DOHH2 (cell line): ENCODE results near the gene COPS9.
A peak's percentile ranks its signal among the peaks of the same experiment; 100 is the strongest.

Source experiments
- H3F3A ChIP-seq: fragments of 200-600 bp; sonication (generic), shearing (Covaris generic); 2 replicates; pipeline ENCODE4 v1.6.0; 2016; ENCODE audit warnings: antibody characterized with exemption, mild to moderate bottlenecking; ENCODE audit not compliant: control insufficient read depth, insufficient read depth
- H3K27ac ChIP-seq: fragments of 200-600 bp; sonication (generic); 2 replicates; pipeline ENCODE4 v1.5.1; 2014; ENCODE audit warnings: low read depth, mild to moderate bottlenecking, low read length, moderate library complexity
- H3K27me3 ChIP-seq: fragments of 200-600 bp; sonication (generic); 2 replicates; pipeline ENCODE4 v1.6.1; 2014; ENCODE audit warnings: mild to moderate bottlenecking, low read length, mixed read lengths; ENCODE audit not compliant: control insufficient read depth
- H3K36me3 ChIP-seq: fragments of 200-600 bp; sonication (generic); 2 replicates; pipeline ENCODE4 v1.6.1; 2014; ENCODE audit warnings: mild to moderate bottlenecking, low read length, moderate library complexity, mixed read lengths; ENCODE audit not compliant: control insufficient read depth
- H3K4me1 ChIP-seq: fragments of 200-600 bp; sonication (generic); 2 replicates; pipeline ENCODE4 v1.6.1; 2014; ENCODE audit warnings: mild to moderate bottlenecking, low read length, mixed read lengths; ENCODE audit not compliant: control insufficient read depth
- H3K4me2 ChIP-seq: fragments of 200-600 bp; sonication (generic); 2 replicates; pipeline ENCODE4 v1.6.0; 2014; ENCODE audit warnings: mild to moderate bottlenecking, low read length, moderate library complexity
- H3K4me3 ChIP-seq: fragments of 200-600 bp; sonication (generic); 2 replicates; pipeline ENCODE4 v1.5.1; 2014; ENCODE audit warnings: mild to moderate bottlenecking, low read length, mixed read lengths
- H3K79me2 ChIP-seq: fragments of 200-600 bp; sonication (generic); 2 replicates; pipeline ENCODE4 v1.6.1; 2014; ENCODE audit warnings: mild to moderate bottlenecking, low read length, mixed read lengths; ENCODE audit not compliant: control insufficient read depth
- H3K9me2 ChIP-seq: fragments of 200-600 bp; sonication (generic); replicated peaks from 2 replicates; pipeline ENCODE4 v1.6.1; 2014; ENCODE audit warnings: mild to moderate bottlenecking, low read length, mixed read lengths; ENCODE audit not compliant: control insufficient read depth
- H3K9me3 ChIP-seq: fragments of 200-600 bp; sonication (generic); 2 replicates; pipeline ENCODE4 v1.6.1; 2014; ENCODE audit warnings: antibody characterized with exemption, low read length, mixed read lengths; ENCODE audit not compliant: control insufficient read depth, insufficient read depth
- H4K20me1 ChIP-seq: fragments of 200-600 bp; sonication (generic); 2 replicates; pipeline ENCODE4 v1.6.0; 2014; ENCODE audit warnings: low read depth, mild to moderate bottlenecking, antibody characterized with exemption, low read length, moderate library complexity; ENCODE audit not compliant: control insufficient read depth, insufficient read depth
- EZH2phosphoT487 ChIP-seq: fragments of 200-600 bp; sonication (generic); IDR thresholded peaks from 2 replicates; pipeline ENCODE4 v1.6.1; 2017; ENCODE audit warnings: borderline replicate concordance, mild to moderate bottlenecking, antibody characterized with exemption, low read length, moderate library complexity, mixed read lengths
- TF ChIP-seq, protein P1 (sequence below): fragments of 200-600 bp; sonication (generic); IDR thresholded peaks from one replicate; pipeline ENCODE4 v1.5.1; 2014; ENCODE audit warnings: antibody characterized with exemption, mild to moderate bottlenecking, low read depth, low read length; ENCODE audit not compliant: poor library complexity, severe bottlenecking

COPS9 gene

GRCh38 chr2:240135706-240136012 lies 446 bp downstream of the COPS9 start:
- Histone ChIP-seq H3K79me2 (peaks cover 29% of the 10 kb centered on the region), H3K36me3 (peaks cover 30% of the 10 kb centered on the region), H3F3A (no peaks in the 10 kb centered on the region), H3K27me3 (0 out of 2 replicates have a peak, but pooled peaks cover 2% of the 10 kb centered on the region), H4K20me1 (no peaks in the 10 kb centered on the region), H3K4me1 (peaks cover 15% of the 10 kb centered on the region), H3K4me3 (peak overlapping the region; percentile 79), H3K4me2 (peak overlapping the region; percentile 77), H3K9me2 (no peaks in the 10 kb centered on the region), H3K27ac (no peak overlapping the region), H3K9me3 (no peaks in the 10 kb centered on the region)
- TF ChIP-seq, protein P1, sequence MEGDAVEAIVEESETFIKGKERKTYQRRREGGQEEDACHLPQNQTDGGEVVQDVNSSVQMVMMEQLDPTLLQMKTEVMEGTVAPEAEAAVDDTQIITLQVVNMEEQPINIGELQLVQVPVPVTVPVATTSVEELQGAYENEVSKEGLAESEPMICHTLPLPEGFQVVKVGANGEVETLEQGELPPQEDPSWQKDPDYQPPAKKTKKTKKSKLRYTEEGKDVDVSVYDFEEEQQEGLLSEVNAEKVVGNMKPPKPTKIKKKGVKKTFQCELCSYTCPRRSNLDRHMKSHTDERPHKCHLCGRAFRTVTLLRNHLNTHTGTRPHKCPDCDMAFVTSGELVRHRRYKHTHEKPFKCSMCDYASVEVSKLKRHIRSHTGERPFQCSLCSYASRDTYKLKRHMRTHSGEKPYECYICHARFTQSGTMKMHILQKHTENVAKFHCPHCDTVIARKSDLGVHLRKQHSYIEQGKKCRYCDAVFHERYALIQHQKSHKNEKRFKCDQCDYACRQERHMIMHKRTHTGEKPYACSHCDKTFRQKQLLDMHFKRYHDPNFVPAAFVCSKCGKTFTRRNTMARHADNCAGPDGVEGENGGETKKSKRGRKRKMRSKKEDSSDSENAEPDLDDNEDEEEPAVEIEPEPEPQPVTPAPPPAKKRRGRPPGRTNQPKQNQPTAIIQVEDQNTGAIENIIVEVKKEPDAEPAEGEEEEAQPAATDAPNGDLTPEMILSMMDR: no peak
- TF ChIP-seq EZH2phosphoT487: no peak

DNA sequence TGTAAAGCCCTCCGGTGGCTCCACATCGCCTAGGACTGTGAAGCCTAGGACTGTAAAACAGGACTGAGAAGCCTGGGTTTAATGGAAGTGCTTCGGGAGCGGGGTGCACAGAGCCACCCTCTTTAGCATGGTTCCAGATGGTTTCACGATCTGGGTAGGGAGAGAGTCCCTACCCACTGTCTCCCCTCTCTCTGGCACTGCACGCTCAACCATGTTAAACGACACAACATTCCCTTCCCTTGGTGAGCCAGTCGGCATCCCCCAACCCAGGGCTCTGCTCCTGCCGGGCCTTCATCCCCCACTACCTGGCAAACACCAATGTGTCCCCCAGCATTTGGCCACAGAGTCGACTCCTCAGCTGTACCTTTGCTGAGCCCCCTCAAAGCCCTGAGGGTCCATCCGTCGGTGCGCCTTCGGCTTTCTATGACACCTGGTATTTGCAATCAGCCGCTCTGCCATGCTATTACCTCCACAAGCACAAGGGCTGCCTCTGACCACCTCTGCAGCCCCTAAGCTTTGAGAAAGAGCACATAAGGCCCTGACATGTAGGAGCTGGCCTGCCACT lies 1.1 kb downstream of the COPS9 start:
- 0 out of 2 replicates have a peak, but pooled peaks cover 2% of the 10 kb centered on the region for H3K27me3 ChIP-seq
- peaks cover 29% of the 10 kb centered on the region for H3K79me2 ChIP-seq
- peaks cover 37% of the 10 kb centered on the region for H3K36me3 ChIP-seq
- H3K9me2 ChIP-seq: no peaks in the 10 kb centered on the region
- no peaks in the 10 kb centered on the region for H4K20me1 ChIP-seq
- peaks cover 15% of the 10 kb centered on the region for H3K4me1 ChIP-seq
- H3K4me3 ChIP-seq: peak overlapping the region; percentile 79
- TF ChIP-seq, protein P1: no peak
- TF ChIP-seq EZH2phosphoT487: no peak
- no peaks in the 10 kb centered on the region for H3F3A ChIP-seq
- no peak overlapping the region for H3K27ac ChIP-seq
- H3K9me3 ChIP-seq: no peaks in the 10 kb centered on the region
- H3K4me2 ChIP-seq: peak overlapping the region; percentile 77

GRCh38 chr2:240134466-240134865 lies 1.6 kb downstream of the COPS9 start:
- Histone ChIP-seq H3K79me2 (peaks cover 29% of the 10 kb centered on the region), H3K9me3 (no peaks in the 10 kb centered on the region), H3K4me1 (peaks cover 15% of the 10 kb centered on the region), H3F3A (no peaks in the 10 kb centered on the region), H3K4me3 (peak overlapping the region; percentile 79; the same call in 1 of the 2 replicates), H3K27me3 (0 out of 2 replicates have a peak, but pooled peaks cover 2% of the 10 kb centered on the region), H3K36me3 (peaks cover 42% of the 10 kb centered on the region), H3K27ac (no peak overlapping the region), H3K9me2 (no peaks in the 10 kb centered on the region), H4K20me1 (peaks cover 2% of the 10 kb centered on the region; the same call in 1 of the 2 replicates), H3K4me2 (peak overlapping the region; percentile 77)
- TF ChIP-seq EZH2phosphoT487: no peak
- TF ChIP-seq, protein P1: no peak
